Measurements from ENCODE around the gene PDZK1IP1.

GRCh38 chr1:47209725-47210325, 20.0 kb upstream of the PDZK1IP1 start:
- TF ChIP-seq CTCF (IDR thresholded peaks at IDR 0.05; ENCODE audit: insufficient read depth, low read length): no peak
- no peak for TF ChIP-seq POLR2AphosphoS5 (IDR thresholded peaks at IDR 0.05; ENCODE audit: low read depth)
